HepG2 (cell line): ENCODE results near the gene SH3BGRL2. TPM values are rescaled to one million over a fixed set of nuclear protein-coding genes. Genes with fewer than 3 reads are reported as not detected.

Source experiments
- CEBPG ChIP-seq: IDR thresholded peaks from 2 replicates; pipeline ENCODE4 v1.6.1; 2016
- HMG20A ChIP-seq: IDR thresholded peaks from 2 replicates; pipeline ENCODE4 v1.6.1; 2016; ENCODE audit warnings: borderline replicate concordance
- MIXL1 ChIP-seq: IDR thresholded peaks from 2 replicates; pipeline ENCODE4 v1.6.1; 2016
- NFYC ChIP-seq: IDR thresholded peaks from 2 replicates; pipeline ENCODE4 v1.6.1; 2016; ENCODE audit warnings: missing genetic modification reagents, missing compliant biosample characterization
- POLR2AphosphoS5 ChIP-seq: IDR thresholded peaks from 2 replicates; pipeline ENCODE4 v1.6.1; 2012; ENCODE audit warnings: low read depth, low read length
- XBP1 ChIP-seq: sonication (generic); formaldehyde crosslinking; IDR thresholded peaks from 2 replicates; pipeline ENCODE4 v1.5.0; 2020; ENCODE audit warnings: missing genetic modification reagents
- ZBTB20 ChIP-seq: sonication (generic); formaldehyde crosslinking; IDR thresholded peaks from 2 replicates; pipeline ENCODE4 v1.8.1; 2023; ENCODE audit warnings: missing genetic modification reagents, low read depth, mild to moderate bottlenecking, borderline replicate concordance
- ZBTB44 ChIP-seq: sonication (generic); formaldehyde crosslinking; IDR thresholded peaks from 2 replicates; pipeline ENCODE4 v1.4.0; 2020; ENCODE audit warnings: missing genetic modification reagents
- ZFP1 ChIP-seq: IDR thresholded peaks from 2 replicates; pipeline ENCODE4 v1.6.1; 2016
- ZGPAT ChIP-seq: IDR thresholded peaks from 2 replicates; pipeline ENCODE4 v1.6.1; 2016; ENCODE audit warnings: mild to moderate bottlenecking
- ZNF576 ChIP-seq: sonication (generic); formaldehyde crosslinking; IDR thresholded peaks from 2 replicates; pipeline ENCODE4 v1.4.0; 2020; ENCODE audit warnings: mild to moderate bottlenecking, missing genetic modification reagents
- polyA plus RNA-seq, 8 experiments: library from polyadenylated mRNA; depleted of rRNA in 3 of 8; stranded (reverse) in 7 of 8; unstranded in 1 of 8; fragments of >200 nt; fragmentation: Illumina TruSeq in 4 of 8; extraction: Trizol in 4 of 8; gene quantifications; 2 replicates each; pipeline versions ENCODE4 v1.2.1 to v1.2.3, GENCODE V29; 2011 to 2016; ENCODE audit warnings: low read depth in 4 of 8, missing spikeins in 1 of 8, mixed read lengths in 1 of 8; ENCODE audit not compliant: insufficient read depth in 1 of 8
- total RNA-seq, 5 experiments: library from RNA; depleted of rRNA; stranded (reverse); fragments of >200 nt; fragmentation: Illumina TruSeq; extraction: Trizol; gene quantifications; 2 replicates each; pipeline ENCODE4 v1.2.3, GENCODE V29; 2016; ENCODE audit warnings: low read depth in 1 of 5
- TF ChIP-seq, protein P1 (sequence below): sonication (generic); formaldehyde crosslinking; IDR thresholded peaks from 2 replicates; pipeline ENCODE4 v1.5.1; 2020; ENCODE audit warnings: mild to moderate bottlenecking, moderate library complexity, missing genetic modification reagents
- TF ChIP-seq, protein P2 (sequence below): sonication (generic); formaldehyde crosslinking; conservative IDR thresholded peaks from 2 replicates; pipeline ENCODE4 v1.4.0; 2020; ENCODE audit warnings: mild to moderate bottlenecking, missing genetic modification reagents, moderate library complexity

SH3BGRL2 gene
- total and polyA plus RNA-seq, 2 of the 13 experiments (the other 11 are each of a cell fraction or from before 2014, with no cell fraction given), result 10.9 to 28.8 TPM

DNA sequence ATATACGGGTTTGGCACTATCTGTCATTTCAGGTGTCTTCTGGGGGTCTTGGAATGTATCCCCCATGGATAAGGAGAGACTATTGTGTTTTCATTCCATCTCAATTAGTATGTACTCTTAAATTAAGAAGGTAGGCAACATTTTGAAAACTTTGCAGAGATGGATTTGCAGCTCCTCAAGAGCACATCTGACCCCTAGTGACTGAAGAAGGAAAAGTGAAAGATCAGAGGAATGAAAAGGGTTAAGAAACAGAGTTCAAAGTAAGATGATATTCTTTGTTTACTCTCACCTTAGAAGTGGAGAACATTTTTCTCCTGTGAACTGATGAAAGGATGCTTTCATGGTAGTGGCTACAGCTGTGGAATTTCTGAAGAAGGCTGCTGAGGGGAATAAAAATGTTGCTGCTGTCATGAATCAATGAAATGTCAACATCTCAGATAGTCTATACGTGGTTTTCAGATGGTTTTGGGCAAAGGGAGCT is 41.5 kb downstream of the SH3BGRL2 start (continued):
- TF ChIP-seq ZGPAT (CRISPR knock-in tag), result no peak
- no peak for TF ChIP-seq ZBTB20 (CRISPR knock-in tag)
- TF ChIP-seq, protein P1, sequence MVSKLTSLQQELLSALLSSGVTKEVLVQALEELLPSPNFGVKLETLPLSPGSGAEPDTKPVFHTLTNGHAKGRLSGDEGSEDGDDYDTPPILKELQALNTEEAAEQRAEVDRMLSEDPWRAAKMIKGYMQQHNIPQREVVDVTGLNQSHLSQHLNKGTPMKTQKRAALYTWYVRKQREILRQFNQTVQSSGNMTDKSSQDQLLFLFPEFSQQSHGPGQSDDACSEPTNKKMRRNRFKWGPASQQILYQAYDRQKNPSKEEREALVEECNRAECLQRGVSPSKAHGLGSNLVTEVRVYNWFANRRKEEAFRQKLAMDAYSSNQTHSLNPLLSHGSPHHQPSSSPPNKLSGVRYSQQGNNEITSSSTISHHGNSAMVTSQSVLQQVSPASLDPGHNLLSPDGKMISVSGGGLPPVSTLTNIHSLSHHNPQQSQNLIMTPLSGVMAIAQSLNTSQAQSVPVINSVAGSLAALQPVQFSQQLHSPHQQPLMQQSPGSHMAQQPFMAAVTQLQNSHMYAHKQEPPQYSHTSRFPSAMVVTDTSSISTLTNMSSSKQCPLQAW, result no peak
- 0 out of 2 replicates have a peak, but pooled peaks have one; percentile 38 for TF ChIP-seq ZFP1 (CRISPR knock-in tag)
- no peak for TF ChIP-seq POLR2AphosphoS5
- TF ChIP-seq XBP1 (CRISPR knock-in tag), result no peak
- TF ChIP-seq NFYC (CRISPR knock-in tag), result no peak
- no peak for TF ChIP-seq ZNF576 (CRISPR knock-in tag)
- no peak for TF ChIP-seq ZBTB44
- TF ChIP-seq, protein P2, sequence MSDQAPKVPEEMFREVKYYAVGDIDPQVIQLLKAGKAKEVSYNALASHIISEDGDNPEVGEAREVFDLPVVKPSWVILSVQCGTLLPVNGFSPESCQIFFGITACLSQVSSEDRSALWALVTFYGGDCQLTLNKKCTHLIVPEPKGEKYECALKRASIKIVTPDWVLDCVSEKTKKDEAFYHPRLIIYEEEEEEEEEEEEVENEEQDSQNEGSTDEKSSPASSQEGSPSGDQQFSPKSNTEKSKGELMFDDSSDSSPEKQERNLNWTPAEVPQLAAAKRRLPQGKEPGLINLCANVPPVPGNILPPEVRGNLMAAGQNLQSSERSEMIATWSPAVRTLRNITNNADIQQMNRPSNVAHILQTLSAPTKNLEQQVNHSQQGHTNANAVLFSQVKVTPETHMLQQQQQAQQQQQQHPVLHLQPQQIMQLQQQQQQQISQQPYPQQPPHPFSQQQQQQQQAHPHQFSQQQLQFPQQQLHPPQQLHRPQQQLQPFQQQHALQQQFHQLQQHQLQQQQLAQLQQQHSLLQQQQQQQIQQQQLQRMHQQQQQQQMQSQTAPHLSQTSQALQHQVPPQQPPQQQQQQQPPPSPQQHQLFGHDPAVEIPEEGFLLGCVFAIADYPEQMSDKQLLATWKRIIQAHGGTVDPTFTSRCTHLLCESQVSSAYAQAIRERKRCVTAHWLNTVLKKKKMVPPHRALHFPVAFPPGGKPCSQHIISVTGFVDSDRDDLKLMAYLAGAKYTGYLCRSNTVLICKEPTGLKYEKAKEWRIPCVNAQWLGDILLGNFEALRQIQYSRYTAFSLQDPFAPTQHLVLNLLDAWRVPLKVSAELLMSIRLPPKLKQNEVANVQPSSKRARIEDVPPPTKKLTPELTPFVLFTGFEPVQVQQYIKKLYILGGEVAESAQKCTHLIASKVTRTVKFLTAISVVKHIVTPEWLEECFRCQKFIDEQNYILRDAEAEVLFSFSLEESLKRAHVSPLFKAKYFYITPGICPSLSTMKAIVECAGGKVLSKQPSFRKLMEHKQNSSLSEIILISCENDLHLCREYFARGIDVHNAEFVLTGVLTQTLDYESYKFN (CRISPR knock-in tag), result peak; percentile 43
- peak; percentile 64; the same call in 1 of the 2 replicates for TF ChIP-seq MIXL1 (CRISPR knock-in tag)
- TF ChIP-seq CEBPG (CRISPR knock-in tag), result peak; percentile 42; the same call in 1 of the 2 replicates
- TF ChIP-seq HMG20A (CRISPR knock-in tag), result peak; percentile 45; the same call in 1 of the 2 replicates
